EL (cell line): ENCODE data around the gene ANXA7.
"Not testable (repeated sequence)": the region's sequence is repeated elsewhere in the genome, so short reads cannot be mapped to it uniquely, and the experiment has no call there.

Source experiments
- DNase-seq: peaks from one replicate; pipeline ENCODE4 v3.0.0-alpha.2; 2016

Gene ANXA7

DNA sequence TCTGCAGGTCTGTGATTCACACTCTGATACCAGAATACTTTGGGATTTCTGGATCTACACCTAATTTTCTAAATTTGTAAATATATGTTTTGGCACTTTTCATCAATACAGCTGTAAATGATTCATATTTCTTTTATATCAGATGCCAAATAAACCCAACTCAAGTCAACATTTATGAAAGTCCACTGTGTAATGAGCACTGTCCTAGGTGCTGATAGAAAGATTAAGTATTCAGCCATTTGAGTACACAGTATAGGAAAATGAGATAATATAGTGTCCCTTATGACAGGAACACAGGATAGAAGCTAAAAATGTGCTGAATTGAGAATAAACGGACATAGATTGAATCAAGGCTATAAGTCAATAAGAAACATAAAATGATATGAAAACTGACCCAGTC, 6.4 kb downstream of the ANXA7 start:
- no peak for DNase-seq

GRCh38 chr10:73406846-73407245, 7.0 kb downstream of the ANXA7 start:
- no peak for DNase-seq

DNA sequence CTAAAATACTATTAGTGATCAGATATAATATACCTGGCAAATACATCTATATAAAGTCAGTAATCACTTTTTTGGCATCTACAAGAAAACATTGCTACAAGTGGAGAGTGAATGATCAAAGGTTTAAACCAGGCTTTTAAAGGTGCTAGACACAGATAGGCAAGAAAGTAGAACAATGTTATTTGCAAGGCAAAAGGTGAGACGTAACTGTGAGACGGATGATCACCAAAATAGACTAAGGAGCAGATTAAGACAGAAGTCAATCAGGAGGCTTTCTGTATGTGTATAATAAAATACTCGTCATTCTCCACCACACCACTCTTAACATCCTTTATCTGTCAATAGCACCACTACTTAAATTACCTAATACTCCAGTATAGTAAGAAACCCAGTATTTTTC, 8.3 kb downstream of the ANXA7 start:
- no peak for DNase-seq

- no peak for DNase-seq
These were observed 9.2 kb downstream of the ANXA7 start for GRCh38 chr10:73404690-73405089.

- DNase-seq: no peak
These were observed 12.2 kb downstream of the ANXA7 start for GRCh38 chr10:73401636-73402035.

GRCh38 chr10:73399063-73399462, 14.8 kb downstream of the ANXA7 start:
- no peak for DNase-seq

GRCh38 chr10:73398024-73398423, 15.8 kb downstream of the ANXA7 start:
- DNase-seq: no peak

DNA sequence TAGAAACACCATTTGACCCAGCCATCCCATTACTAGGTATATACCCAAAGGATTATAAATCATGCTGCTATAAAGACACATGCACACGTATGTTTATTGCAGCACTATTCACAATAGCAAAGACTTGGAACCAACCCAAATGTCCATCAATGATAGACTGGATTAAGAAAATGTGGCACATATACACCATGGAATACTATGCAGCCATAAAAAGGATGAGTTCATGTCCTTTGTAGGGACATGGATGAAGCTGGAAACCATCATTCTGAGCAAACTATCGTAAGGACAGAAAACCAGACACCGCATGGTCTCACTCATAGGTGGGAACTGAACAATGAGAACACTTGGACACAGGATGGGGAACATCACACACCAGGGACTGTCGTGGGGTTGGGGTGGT, 19.5 kb downstream of the ANXA7 start:
- DNase-seq: not testable (repeated sequence)

DNA sequence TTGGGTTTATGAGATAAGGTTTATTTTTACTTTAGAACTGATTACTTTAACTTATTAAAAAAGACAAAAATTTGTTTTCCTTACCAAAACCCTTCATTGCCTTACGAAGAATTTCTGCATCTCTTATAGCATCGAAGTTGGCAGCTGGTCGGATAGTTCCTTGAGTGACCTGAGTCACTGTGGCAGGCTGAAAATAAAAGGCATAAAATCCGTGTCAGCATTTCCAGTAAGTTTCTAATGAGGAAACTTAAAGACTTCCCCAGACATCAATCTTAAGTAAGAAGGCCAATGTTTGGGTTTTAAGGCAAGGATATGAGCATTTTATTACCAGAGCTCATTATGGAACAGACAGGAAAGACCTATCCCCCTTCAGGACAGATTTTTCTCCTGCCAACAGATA, 25.6 kb downstream of the ANXA7 start:
- no peak for DNase-seq

DNA sequence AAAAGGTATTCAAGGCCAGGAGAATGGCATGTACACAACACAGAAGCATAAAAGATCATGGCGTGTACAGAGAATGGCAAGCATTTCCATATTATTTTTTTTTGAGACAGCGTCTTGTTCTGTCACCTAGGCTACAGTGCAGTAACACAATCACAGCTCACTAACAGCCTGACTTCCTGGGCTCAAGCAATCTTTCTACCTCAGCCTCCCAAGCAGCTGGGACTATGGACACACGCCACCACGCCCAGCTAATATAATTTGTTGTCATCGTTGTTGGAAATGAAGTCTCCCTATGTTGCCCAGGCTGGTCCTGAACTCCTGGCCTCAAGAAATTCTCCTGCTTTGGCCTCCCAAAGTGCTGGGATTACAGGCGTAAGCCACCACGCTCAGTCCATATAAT, 27.3 kb downstream of the ANXA7 start:
- DNase-seq: no peak

DNA sequence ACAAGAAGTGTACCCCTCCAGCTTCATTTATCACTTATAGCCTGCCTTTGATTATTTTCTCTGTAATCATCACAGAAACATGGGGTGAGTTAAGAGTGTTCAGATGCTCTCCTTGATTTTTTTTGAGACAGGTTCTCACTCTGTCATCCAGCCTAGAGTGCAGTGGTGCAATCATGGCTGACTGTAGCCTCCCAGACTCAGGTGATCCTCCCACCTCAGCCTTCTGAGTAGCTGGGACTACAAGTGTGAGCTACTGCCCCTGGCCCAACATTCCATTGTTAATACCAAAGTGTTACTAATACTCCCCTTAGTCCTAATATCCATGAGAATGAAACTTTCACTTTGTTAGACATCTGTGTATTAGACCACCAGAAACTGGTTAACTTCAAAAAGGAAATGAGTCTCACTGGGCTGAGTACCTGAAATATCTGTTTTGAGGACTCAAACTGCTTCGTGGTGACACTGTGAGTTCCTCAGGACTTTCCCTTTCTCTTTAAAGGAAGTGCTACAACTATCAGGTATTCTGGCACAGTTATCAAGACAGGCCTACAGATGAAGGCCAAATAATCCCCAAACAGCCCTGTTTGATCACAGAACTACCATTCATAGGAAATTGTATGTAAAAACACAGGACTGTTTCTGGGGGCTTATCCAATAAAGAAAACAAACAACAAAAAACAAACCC, 34.7 kb downstream of the ANXA7 start:
- no peak for DNase-seq

DNA sequence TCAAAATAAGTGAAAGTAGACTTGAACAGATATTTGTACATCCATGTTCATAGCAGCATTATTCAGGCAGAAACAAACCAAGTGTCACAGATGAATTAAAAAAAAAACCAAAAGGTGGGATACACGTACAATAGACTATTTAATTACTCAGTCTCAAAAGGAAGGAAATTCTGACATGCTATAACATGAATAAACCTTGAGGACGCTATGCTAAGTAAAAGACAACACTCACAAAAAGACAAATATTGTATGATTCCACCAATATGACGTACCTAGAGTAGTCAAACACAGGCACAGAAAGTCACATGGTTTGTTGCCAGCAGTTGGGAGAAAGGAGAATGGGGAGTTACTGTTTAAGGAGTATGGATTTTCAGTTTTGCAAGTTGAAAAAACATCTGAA, 37.2 kb downstream of the ANXA7 start:
- no peak for DNase-seq

DNA sequence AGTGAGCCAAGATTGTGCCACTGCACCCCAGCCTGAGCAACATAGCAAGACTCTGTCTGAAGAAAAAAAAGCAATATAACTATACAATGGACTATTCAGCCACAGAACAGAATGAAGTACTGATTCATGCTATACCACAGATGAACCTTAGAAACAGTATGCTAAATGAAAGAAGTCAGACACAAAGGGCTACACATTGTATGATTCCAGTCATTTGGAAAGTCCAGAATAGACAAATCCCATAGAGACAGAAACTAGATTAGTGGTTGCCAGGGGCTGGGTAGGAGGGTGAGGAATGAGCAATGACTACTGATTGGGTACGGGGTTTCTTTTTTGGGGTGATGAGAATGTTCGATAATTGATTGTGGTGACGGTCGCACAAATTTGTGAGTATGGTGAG, 45.6 kb downstream of the ANXA7 start:
- DNase-seq: no peak

DNA sequence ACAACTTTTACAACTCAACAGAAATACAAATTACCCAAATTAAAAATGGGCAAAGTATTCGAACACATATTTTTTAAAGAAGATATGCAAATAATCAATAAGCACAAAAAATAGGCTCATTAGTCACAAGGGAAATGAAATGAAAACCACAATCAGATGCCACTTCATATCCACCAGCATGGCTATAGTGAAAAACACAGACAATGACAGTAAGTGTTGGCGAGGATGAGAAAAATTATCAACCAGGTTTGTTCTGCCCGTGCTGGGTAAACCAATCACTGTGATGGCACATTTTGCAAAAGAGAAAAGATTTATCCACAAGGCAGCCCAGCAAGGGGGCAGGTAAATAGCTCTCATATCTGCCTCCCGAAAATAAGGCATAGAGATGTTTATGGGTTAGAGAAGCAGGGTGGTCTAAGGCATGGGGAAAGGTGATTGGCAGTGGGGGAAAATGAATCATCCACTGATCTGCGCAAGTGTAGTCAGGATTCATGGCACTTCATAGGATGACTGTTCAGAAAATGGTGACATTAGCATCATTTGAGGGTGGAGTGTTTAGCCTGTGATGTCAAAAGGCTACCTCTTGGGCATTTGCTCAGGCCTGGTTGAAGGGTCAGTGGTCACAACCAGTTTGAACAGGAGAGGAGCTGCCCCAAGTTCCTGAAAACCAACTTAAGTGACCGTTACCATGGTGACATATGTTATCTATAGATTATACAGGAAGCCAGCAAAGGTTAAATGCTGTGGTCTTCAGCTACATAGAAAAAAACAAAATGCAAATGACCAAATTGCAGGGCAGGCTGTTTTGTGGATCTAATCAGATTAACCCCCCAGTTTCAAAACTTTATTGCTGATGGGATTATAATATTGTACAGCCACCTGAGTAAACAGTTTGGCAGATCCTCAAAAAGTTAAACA, 47.2 kb downstream of the ANXA7 start:
- DNase-seq: no peak

GRCh38 chr10:73364964-73365363, 48.9 kb downstream of the ANXA7 start:
- no peak for DNase-seq

GRCh38 chr10:73359492-73359891, 54.4 kb downstream of the ANXA7 start:
- no peak for DNase-seq

GRCh38 chr10:73358331-73359279, 55.3 kb downstream of the ANXA7 start, which contains the start of gene CFAP70:
CFAP70 (minus strand) TSS chr10:73358864; CDS start chr10:73354796, 4,068 bp downstream.
- peak; percentile 96 for DNase-seq

DNA sequence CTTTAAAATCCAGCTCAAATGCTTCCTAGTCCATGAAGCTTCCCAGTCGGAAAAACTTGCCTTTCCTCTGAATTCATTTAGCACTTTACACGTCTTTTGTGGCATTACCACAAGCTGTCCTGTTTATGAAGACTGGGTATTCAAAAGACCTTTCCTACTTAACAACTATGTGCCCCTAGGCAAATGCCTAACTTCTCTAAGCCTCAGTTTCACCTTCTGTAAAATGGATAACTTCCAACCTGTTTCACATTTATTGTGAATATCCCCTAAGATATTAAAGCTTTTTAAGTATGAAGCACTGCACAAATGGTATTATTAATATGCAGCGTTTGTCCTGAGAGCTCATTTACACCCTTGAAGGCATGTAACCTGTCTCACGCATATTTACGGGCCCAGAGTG, 56.0 kb downstream of the ANXA7 start:
- no peak for DNase-seq

DNA sequence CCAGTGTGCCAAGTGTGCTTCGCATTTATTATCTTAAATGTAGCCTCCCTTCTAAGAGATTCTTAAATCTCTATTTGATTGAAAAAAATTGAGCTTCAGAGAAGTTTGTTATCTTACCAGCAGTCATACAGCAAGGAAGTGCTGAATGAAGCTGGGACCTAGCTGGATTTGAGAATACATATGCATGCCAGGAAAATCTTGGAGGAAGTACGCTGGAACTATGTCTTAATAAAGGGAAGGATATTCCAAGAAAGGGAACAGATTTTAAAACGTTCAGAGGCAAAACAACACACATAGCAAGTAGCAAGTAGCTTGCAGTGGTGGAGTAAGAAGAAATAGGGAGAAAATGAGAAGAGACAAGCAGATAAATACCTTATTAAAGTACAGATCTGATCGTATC, 56.7 kb downstream of the ANXA7 start:
- no peak for DNase-seq

GRCh38 chr10:73344269-73344668, 69.6 kb downstream of the ANXA7 start:
- DNase-seq: no peak

GRCh38 chr10:73340121-73340520, 73.7 kb downstream of the ANXA7 start:
- DNase-seq: peak; percentile 6

GRCh38 chr10:73339436-73339835, 74.4 kb downstream of the ANXA7 start:
- DNase-seq: no peak

DNA sequence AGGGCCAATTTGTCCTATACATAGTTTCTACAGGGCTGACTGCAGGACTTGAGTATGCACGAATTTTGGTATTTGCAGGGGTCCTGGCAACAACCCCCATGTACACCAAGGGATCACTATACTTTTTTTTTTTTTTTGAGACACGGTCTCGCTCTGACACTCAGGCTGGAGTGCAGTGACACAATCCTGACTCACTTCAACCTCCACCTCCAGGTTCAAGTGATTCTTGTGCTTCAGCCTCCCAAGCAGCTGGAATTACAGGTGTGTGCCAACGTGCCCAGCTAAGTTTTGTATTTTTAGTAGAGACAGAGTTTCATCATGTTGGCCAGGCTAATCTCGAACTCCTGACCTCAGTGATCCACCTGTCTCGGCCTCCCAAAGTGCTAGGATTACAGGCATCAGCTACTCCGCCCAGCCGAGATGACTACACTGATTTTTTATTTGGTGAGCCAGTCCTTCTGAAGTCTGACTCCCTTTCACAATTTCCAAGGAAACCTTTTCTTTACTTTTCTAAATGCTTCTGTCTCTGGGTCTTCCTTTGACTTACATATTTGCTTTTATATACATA, 75.0 kb downstream of the ANXA7 start:
- no peak for DNase-seq
